HEK293 (cell line): ENCODE data around the gene HHAT.

Source experiments
- CTCF ChIA-PET: fragments of 350-600 bp; formaldehyde crosslinking; extraction: SDS; loops from one replicate; lab custom pipeline; 2021; ENCODE audit warnings: antibody characterized with exemption; lab: Yijun Ruan, JAX
- POLR2A ChIA-PET: fragments of 300-600 bp; formaldehyde crosslinking; extraction: SDS; loops from one replicate; lab custom pipeline; 2020; ENCODE audit warnings: antibody characterized with exemption, inconsistent platforms; lab: Yijun Ruan, JAX
- H3K27ac ChIP-seq: fragments of 200-500 bp; sonication (Bioruptor generic); 2 replicates; pipeline ENCODE4 v1.5.1; 2014; ENCODE audit warnings: low read depth, low read length, control low read depth, inconsistent platforms; ENCODE audit errors: extremely low read depth
- H3K36me3 ChIP-seq, 2 experiments: fragments of 200-500 bp in 1 of 2; sonication (Bioruptor generic) in 1 of 2; 1 replicate in 1 of 2; 2 replicates in 1 of 2; pipeline ENCODE4 v1.5.1; 2014 to 2017; ENCODE audit warnings: inconsistent platforms in 2 of 2, low read length in 2 of 2; ENCODE audit not compliant: control insufficient read depth in 2 of 2, insufficient read depth in 1 of 2
- H3K4me1 ChIP-seq: fragments of 200-500 bp; sonication (Bioruptor generic); 2 replicates; pipeline ENCODE4 v1.5.1; 2014; ENCODE audit warnings: mild to moderate bottlenecking, low read length, inconsistent platforms; ENCODE audit not compliant: control insufficient read depth, insufficient read depth
- H3K4me3 ChIP-seq: 2 replicates; pipeline ENCODE4 v1.5.1; 2011; ENCODE audit warnings: low read depth, mild to moderate bottlenecking, control low read depth, low read length, moderate library complexity
- H3K9me3 ChIP-seq: fragments of 200-500 bp; sonication (Bioruptor generic); 2 replicates; pipeline ENCODE4 v1.5.1; 2014; ENCODE audit warnings: low read depth, low read length, inconsistent platforms; ENCODE audit not compliant: control insufficient read depth, insufficient read depth
- AEBP2 ChIP-seq: fragments of 450-650 bp; formaldehyde crosslinking; IDR thresholded peaks from 2 replicates; pipeline ENCODE4 v1.5.1; 2016; ENCODE audit warnings: missing biosample characterization, missing genetic modification characterization, borderline replicate concordance
- BCL6B ChIP-seq: fragments of 450-650 bp; formaldehyde crosslinking; IDR thresholded peaks from 2 replicates; pipeline ENCODE4 v1.5.1; 2017; ENCODE audit warnings: missing biosample characterization, missing genetic modification characterization
- INSM2 ChIP-seq: fragments of 450-650 bp; formaldehyde crosslinking; IDR thresholded peaks from 2 replicates; pipeline ENCODE4 v1.5.1; 2016; ENCODE audit warnings: missing biosample characterization, missing genetic modification characterization
- MEIS1 ChIP-seq: sonication (generic); formaldehyde crosslinking; IDR thresholded peaks from 2 replicates; pipeline ENCODE4 v1.8.1; 2022; ENCODE audit warnings: missing genetic modification reagents, mild to moderate bottlenecking, borderline replicate concordance
- OVOL3 ChIP-seq: fragments of 450-650 bp; formaldehyde crosslinking; IDR thresholded peaks from 2 replicates; pipeline ENCODE4 v1.5.1; 2016; ENCODE audit warnings: missing biosample characterization, missing genetic modification characterization
- SCRT1 ChIP-seq: fragments of 450-650 bp; formaldehyde crosslinking; IDR thresholded peaks from 2 replicates; pipeline ENCODE4 v1.5.1; 2016; ENCODE audit warnings: missing biosample characterization, missing genetic modification characterization, borderline replicate concordance
- SP3 ChIP-seq: fragments of 450-650 bp; formaldehyde crosslinking; IDR thresholded peaks from 2 replicates; pipeline ENCODE4 v1.5.1; 2016; ENCODE audit warnings: missing biosample characterization, missing genetic modification characterization
- TRIM28 ChIP-seq: IDR thresholded peaks from 2 replicates; pipeline ENCODE4 v1.6.1; 2011; ENCODE audit warnings: low read length, control low read depth, borderline replicate concordance
- YY2 ChIP-seq: fragments of 450-650 bp; formaldehyde crosslinking; IDR thresholded peaks from 2 replicates; pipeline ENCODE4 v1.5.1; 2016; ENCODE audit warnings: missing biosample characterization, missing genetic modification characterization
- ZBTB49 ChIP-seq: fragments of 450-650 bp; formaldehyde crosslinking; IDR thresholded peaks from 2 replicates; pipeline ENCODE4 v1.5.1; 2016; ENCODE audit warnings: missing biosample characterization, missing genetic modification characterization, low read depth
- ZEB2 ChIP-seq: fragments of 450-650 bp; formaldehyde crosslinking; IDR thresholded peaks from 2 replicates; pipeline ENCODE4 v1.5.1; 2016; ENCODE audit warnings: missing biosample characterization, missing genetic modification characterization
- ZFP41 ChIP-seq: fragments of 450-650 bp; formaldehyde crosslinking; IDR thresholded peaks from 2 replicates; pipeline ENCODE4 v1.5.1; 2016; ENCODE audit warnings: missing biosample characterization, missing genetic modification characterization, borderline replicate concordance
- ZNF394 ChIP-seq: fragments of 450-650 bp; formaldehyde crosslinking; IDR thresholded peaks from 2 replicates; pipeline ENCODE4 v1.5.1; 2016; ENCODE audit warnings: missing biosample characterization, missing genetic modification characterization, mild to moderate bottlenecking, moderate library complexity, borderline replicate concordance
- ZNF398 ChIP-seq: fragments of 450-650 bp; formaldehyde crosslinking; IDR thresholded peaks from 2 replicates; pipeline ENCODE4 v1.5.1; 2017; ENCODE audit warnings: missing biosample characterization, missing genetic modification characterization
- ZNF518A ChIP-seq: fragments of 450-650 bp; formaldehyde crosslinking; conservative IDR thresholded peaks from 2 replicates; pipeline ENCODE4 v1.5.1; 2016; ENCODE audit warnings: low read depth, missing biosample characterization, missing genetic modification characterization
- ZNF549 ChIP-seq: fragments of 450-650 bp; IDR thresholded peaks from 2 replicates; pipeline ENCODE4 v1.5.1; 2018; ENCODE audit warnings: missing biosample characterization, missing genetic modification characterization, mild to moderate bottlenecking, inconsistent platforms, moderate library complexity
- ZNF629 ChIP-seq: fragments of 450-650 bp; formaldehyde crosslinking; IDR thresholded peaks from 2 replicates; pipeline ENCODE4 v1.5.1; 2017; ENCODE audit warnings: missing biosample characterization, missing genetic modification characterization
- ZNF645 ChIP-seq: fragments of 450-650 bp; formaldehyde crosslinking; IDR thresholded peaks from 2 replicates; pipeline ENCODE4; 2016; ENCODE audit warnings: missing biosample characterization, missing genetic modification characterization
- ZNF670 ChIP-seq: fragments of 450-650 bp; formaldehyde crosslinking; IDR thresholded peaks from 2 replicates; pipeline ENCODE4 v1.5.1; 2016; ENCODE audit warnings: missing biosample characterization, missing genetic modification characterization, low read depth
- ZNF677 ChIP-seq: fragments of 450-650 bp; IDR thresholded peaks from 2 replicates; pipeline ENCODE4 v1.5.0; 2018; ENCODE audit warnings: missing biosample characterization, mild to moderate bottlenecking, missing genetic modification characterization, moderate library complexity

HHAT gene

GRCh38 chr1:210434223-210434622, 105.5 kb downstream of the HHAT start:
- Histone ChIP-seq H3K4me1 (0 out of 2 replicates have a peak, but pooled peaks cover under 1% of the 10 kb centered on the region), H3K36me3 (no peaks in the 10 kb centered on the region), H3K4me3 (no peak overlapping the region), H3K27ac (no peak overlapping the region), H3K9me3 (no peaks in the 10 kb centered on the region)
- ChIA-PET CTCF (interaction anchor here (0.6 to 1.3 kb wide), 7 partner anchors 13 to 1460 kb away, joined by 3 to 5 read pairs (median 3); no protein-coding TSS in a partner anchor), POLR2A (no interaction called here)
- TF ChIP-seq ZNF645 (tag by site-specific recombination) (no peak), ZNF670 (no peak), BCL6B (no peak), SP3 (tag by site-specific recombination) (no peak), ZNF394 (tag by site-specific recombination) (no peak), SCRT1 (tag by site-specific recombination) (no peak), ZNF677 (tag by site-specific recombination) (no peak), ZFP41 (no peak), ZNF398 (no peak)

GRCh38 chr1:210437111-210437510, 108.4 kb downstream of the HHAT start:
- POLR2A ChIA-PET, result no interaction called here
- TF ChIP-seq MEIS1 (CRISPR knock-in tag) (no peak), AEBP2 (tag by site-specific recombination) (no peak), SP3 (tag by site-specific recombination) (no peak), ZEB2 (tag by site-specific recombination) (no peak), ZNF549 (no peak), OVOL3 (no peak), ZNF518A (no peak), YY2 (tag by site-specific recombination) (no peak), ZNF629 (tag by site-specific recombination) (no peak), TRIM28 (no peak), INSM2 (tag by site-specific recombination) (no peak), ZBTB49 (no peak)

More at GRCh38 chr1:210437111-210437510, 108.4 kb downstream of the HHAT start:
- no peaks in the 10 kb centered on the region for H3K9me3 ChIP-seq
- H3K36me3 ChIP-seq, result no peaks in the 10 kb centered on the region
- peaks cover 4% of the 10 kb centered on the region; the same call in 1 of the 2 replicates for H3K4me1 ChIP-seq
- H3K4me3 ChIP-seq, result no peak overlapping the region
- no peak overlapping the region for H3K27ac ChIP-seq
- CTCF ChIA-PET, result no interaction called here
